Stimulated activated CD4-positive, alpha-beta T cell treated with anti-CD3 and anti-CD28 coated beads, Interleukin-12 subunit alpha, Interleukin-12 subunit beta, amount 100 ng/mL, for 48 hours (primary cell): ENCODE measurements around the gene STK11.

Experiments
- DNase-seq, 3 donors: peaks; one replicate each; pipeline ENCODE4 v3.0.0-alpha.2; 2020; ENCODE audit warnings: low read depth in 2 of 3, low spot score in 1 of 3

STK11 gene

GRCh38 chr19:1271528-1272422 lies 66.2 kb downstream of the STK11 start:
- no peak for DNase-seq

DNA sequence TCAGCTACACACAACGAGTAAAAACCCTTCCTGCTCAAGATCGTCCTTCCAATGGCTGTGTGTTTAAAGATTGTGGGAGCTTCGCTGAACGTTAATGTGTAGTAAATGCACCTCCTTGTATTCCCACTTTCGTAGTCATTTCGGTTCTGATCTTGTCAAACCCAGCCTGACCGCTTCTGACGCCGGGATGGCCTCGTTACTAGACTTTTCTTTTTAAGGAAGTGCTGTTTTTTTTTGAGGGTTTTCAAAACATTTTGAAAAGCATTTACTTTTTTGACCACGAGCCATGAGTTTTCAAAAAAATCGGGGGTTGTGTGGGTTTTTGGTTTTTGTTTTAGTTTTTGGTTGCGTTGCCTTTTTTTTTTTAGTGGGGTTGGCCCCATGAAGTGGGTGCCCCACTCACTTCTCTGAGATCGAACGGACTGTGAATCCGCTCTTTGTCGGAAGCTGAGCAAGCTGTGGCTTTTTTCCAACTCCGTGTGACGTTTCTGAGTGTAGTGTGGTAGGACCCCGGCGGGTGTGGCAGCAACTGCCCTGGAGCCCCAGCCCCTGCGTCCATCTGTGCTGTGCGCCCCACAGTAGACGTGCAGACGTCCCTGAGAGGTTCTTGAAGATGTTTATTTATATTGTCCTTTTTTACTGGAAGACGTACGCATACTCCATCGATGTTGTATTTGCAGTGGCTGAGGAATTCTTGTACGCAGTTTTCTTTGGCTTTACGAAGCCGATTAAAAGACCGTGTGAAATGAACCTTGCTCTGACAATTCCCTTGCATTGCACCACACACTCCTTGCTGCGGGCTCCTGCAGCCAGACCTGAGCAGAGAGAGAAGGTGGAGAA lies 67.1 kb downstream of the STK11 start:
- no peak for DNase-seq

- no peak for DNase-seq
Observed at GRCh38 chr19:1273263-1274041, 67.9 kb downstream of the STK11 start.

DNA sequence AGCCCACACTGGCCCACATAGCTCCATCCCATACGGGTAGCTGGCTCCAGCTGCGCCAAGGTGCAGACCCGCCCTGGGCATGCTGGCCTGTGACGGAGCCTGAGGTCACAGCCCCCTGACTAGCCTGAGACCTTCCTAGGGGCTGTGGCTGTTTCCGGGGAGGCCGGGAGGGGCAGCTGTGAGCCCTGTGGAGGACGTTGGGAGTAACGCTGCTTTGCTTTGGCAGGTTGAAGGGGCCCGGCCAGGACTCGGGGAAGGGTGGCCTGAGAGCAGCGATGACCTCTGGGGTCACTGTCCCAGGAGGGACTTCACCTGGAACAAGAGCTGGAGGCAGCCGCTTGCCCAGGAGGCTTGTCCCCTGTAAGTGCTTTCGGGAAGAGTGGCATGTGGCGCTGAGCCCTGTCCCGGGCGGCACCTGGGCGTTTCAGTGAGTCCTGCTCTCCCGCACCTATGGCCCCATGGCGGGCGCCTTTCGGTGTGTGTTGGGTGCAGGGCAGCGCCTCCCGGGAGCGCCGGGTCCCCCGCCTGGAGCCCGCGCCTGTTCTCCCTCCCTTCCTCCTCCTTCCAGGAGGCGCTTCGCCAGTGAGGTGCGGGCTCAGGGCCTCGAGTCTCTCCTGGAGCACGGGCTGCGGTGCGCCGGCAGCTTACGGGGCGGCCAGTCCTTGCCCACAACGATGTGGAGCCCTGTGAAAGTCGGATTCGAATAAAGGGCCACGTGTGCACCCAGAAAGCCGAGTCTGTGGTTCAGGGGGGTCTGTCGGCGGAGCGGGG lies 68.7 kb downstream of the STK11 start:
- DNase-seq: no peak

DNA sequence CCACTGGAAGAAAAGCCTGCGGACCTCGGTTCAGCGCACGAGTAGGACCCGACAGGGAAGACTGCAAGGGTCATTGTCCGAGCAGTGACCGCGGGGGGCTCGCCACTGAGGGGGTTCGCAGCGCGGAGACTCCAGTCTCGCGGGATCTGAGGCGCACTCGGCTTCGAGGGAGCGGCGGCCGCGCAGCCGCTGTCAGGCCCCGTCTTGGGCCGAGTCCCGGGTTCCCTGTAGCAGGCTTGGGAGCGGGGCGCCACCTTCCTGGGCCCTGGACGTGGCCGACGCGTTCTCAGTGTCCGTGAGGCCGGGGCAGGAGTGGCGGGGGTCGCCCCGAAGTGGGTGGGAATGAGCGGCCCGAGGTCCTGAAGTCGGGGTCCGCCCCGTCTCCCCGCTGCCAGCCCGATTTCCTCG lies 69.3 kb downstream of the STK11 start:
- no peak for DNase-seq

- DNase-seq: peak; percentile 87 to 95 (median 94)
Observed at GRCh38 chr19:1275260-1275975, 69.8 kb downstream of the STK11 start, which contains the start of gene FAM174C. Gene FAM174C (plus strand): TSS chr19:1275530. CDS start chr19:1275550, 20 bp downstream.

- DNase-seq: no peak
Observed at GRCh38 chr19:1275976-1276627, 70.5 kb downstream of the STK11 start.

- no peak for DNase-seq
Observed at GRCh38 chr19:1276628-1277022, 71.0 kb downstream of the STK11 start.

DNA sequence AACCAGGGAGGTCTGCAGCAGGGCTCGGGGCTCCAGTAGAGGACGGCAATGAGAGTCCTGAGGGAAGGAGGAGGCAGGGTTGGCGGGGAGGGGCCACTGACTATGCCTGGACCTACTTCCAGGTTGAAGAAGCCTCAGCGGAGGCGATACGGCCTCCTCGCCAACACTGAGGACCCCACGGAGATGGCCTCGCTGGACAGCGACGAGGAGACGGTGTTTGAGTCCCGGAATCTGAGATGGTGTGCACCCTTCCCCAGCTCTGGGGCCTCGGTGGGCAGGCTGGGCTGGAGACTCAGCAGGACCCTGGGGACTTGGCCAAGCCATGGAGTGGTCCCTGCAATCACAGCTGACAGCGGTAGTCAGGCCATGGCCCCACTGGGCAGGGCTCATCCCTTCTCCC lies 71.5 kb downstream of the STK11 start:
- DNase-seq: no peak
